Tibial nerve (tissue), 4 donors: Measurements from ENCODE around the gene NOS1AP. TPM values are rescaled to one million over a fixed set of nuclear protein-coding genes. Genes with fewer than 3 reads are reported as not detected.
A peak's percentile ranks its signal among the peaks of the same experiment; 100 is the strongest.

Experiments used
- DNase-seq, 2 donors: peaks; one replicate each; pipeline ENCODE4 v3.0.0-alpha.2; 2019; ENCODE audit warnings: low spot score in 2 of 2
- H3K27ac ChIP-seq, 4 donors: fragments of 200-600 bp; sonication (generic) in 3 of 4; one replicate each; pipeline ENCODE4 v1.5.1; 2017 to 2019; ENCODE audit warnings: mild to moderate bottlenecking in 1 of 4
- H3K27me3 ChIP-seq, 2 donors: fragments of 200-600 bp; sonication (generic) in 1 of 2; one replicate each; pipeline versions ENCODE4 v1.5.1 to v1.6.0; 2017 to 2019
- H3K36me3 ChIP-seq, 3 donors: fragments of 200-600 bp; sonication (generic); one replicate each; pipeline ENCODE4 v1.5.1; 2018 to 2019
- H3K4me1 ChIP-seq, 4 donors: fragments of 200-600 bp; sonication (generic) in 3 of 4; one replicate each; pipeline ENCODE4 v1.5.1; 2017 to 2019
- H3K4me3 ChIP-seq, 4 donors: fragments of 200-600 bp; sonication (generic) in 3 of 4; one replicate each; pipeline ENCODE4 v1.5.1; 2017 to 2019; ENCODE audit warnings: mild to moderate bottlenecking in 1 of 4, moderate library complexity in 1 of 4
- H3K9me3 ChIP-seq, 4 donors: fragments of 200-600 bp; sonication (generic) in 3 of 4; one replicate each; pipeline ENCODE4 v1.5.1; 2017 to 2019
- EP300 ChIP-seq, 2 donors: sonication (generic); formaldehyde crosslinking; IDR thresholded peaks; one replicate each; pipeline ENCODE4 v1.6.1; 2017; ENCODE audit warnings: antibody characterized with exemption in 2 of 2, mild to moderate bottlenecking in 1 of 2
- POLR2A ChIP-seq, 2 donors: fragments of 450-650 bp; IDR thresholded peaks; one replicate each; pipeline ENCODE4 v1.6.1; 2017; ENCODE audit warnings: antibody characterized with exemption in 2 of 2, mild to moderate bottlenecking in 2 of 2, moderate library complexity in 2 of 2
- WGBS, 2 donors: methylation state at CpG; one replicate each; pipeline ENCODE4 v1.1.5; 2018; 5-methylcytosine and 5-hydroxymethylcytosine counted together
- total RNA-seq, 4 donors: library from RNA; depleted of rRNA; stranded (reverse); fragments of >200 nt; gene quantifications; one replicate each; pipeline ENCODE4 v1.1.0, GENCODE V29; 2016
- TF ChIP-seq, protein P1 (sequence below), 5 experiments: fragments of 200-600 bp in 3 of 5; fragments of 450-650 bp in 2 of 5; sonication (generic) in 3 of 5; IDR thresholded peaks; one replicate each; pipeline ENCODE4 v1.5.1; 2016 to 2019; ENCODE audit warnings: antibody characterized with exemption in 5 of 5, mild to moderate bottlenecking in 3 of 5, moderate library complexity in 2 of 5

The NOS1AP gene
- total RNA-seq, 4 donors from 2014 or later = 2.7 to 11.2 (median 5.3) TPM

GRCh38 chr1:162353078-162353477 lies 283.6 kb downstream of the NOS1AP start:
- Histone ChIP-seq H3K4me1 (peaks cover 0 to 13% (median 3%) of the 10 kb centered on the region in 4 donors), H3K27me3 (no peaks in the 10 kb centered on the region), H3K27ac (no peak overlapping the region), H3K9me3 (no peaks in the 10 kb centered on the region), H3K4me3 (no peak overlapping the region), H3K36me3 (peaks cover 0 to 22% (median 0%) of the 10 kb centered on the region in 3 donors)
- WGBS, 2 donors = 88 to 91% methylated on average over 9 of the region's 9 CpGs
- DNase-seq = no peak
- TF ChIP-seq EP300 (IDR thresholded peaks at IDR 0.05) (no peak), POLR2A (IDR thresholded peaks at IDR 0.05) (no peak)
- TF ChIP-seq, protein P1, sequence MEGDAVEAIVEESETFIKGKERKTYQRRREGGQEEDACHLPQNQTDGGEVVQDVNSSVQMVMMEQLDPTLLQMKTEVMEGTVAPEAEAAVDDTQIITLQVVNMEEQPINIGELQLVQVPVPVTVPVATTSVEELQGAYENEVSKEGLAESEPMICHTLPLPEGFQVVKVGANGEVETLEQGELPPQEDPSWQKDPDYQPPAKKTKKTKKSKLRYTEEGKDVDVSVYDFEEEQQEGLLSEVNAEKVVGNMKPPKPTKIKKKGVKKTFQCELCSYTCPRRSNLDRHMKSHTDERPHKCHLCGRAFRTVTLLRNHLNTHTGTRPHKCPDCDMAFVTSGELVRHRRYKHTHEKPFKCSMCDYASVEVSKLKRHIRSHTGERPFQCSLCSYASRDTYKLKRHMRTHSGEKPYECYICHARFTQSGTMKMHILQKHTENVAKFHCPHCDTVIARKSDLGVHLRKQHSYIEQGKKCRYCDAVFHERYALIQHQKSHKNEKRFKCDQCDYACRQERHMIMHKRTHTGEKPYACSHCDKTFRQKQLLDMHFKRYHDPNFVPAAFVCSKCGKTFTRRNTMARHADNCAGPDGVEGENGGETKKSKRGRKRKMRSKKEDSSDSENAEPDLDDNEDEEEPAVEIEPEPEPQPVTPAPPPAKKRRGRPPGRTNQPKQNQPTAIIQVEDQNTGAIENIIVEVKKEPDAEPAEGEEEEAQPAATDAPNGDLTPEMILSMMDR (IDR thresholded peaks at IDR 0.05) = no peak

DNA sequence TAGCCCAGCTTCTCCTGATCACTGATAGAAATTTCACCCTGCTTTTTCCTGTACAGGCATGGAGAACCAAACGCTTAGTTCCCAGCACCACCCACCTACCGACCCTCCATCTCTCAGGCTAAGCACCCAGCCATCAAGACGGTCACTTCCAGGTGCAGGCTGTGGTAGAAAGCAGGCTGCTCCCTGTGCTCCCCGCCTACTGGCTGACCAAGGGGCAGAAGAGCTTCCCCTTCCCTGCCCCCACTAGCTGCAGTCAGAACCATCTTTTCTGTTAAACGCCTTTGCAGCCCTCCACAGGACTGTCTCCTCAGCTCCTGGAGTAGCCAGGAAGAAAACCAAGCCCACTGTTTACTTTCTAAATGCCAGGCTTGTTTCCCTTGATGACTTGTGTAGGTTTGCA lies 284.2 kb downstream of the NOS1AP start:
- Histone ChIP-seq H3K4me1 (peaks cover 0 to 13% (median 3%) of the 10 kb centered on the region in 4 donors), H3K27me3 (no peaks in the 10 kb centered on the region), H3K36me3 (peaks cover 0 to 22% (median 0%) of the 10 kb centered on the region in 3 donors), H3K4me3 (no peak overlapping the region), H3K27ac (no peak overlapping the region), H3K9me3 (no peaks in the 10 kb centered on the region)
- DNase-seq = no peak
- WGBS, 2 donors = 74 to 82% methylated on average over 5 of the region's 5 CpGs
- TF ChIP-seq POLR2A (IDR thresholded peaks at IDR 0.05) (no peak), EP300 (IDR thresholded peaks at IDR 0.05) (no peak)
- TF ChIP-seq, protein P1 (IDR thresholded peaks at IDR 0.05) = no peak

- Histone ChIP-seq H3K4me3 (no peak overlapping the region), H3K9me3 (no peaks in the 10 kb centered on the region), H3K27me3 (no peaks in the 10 kb centered on the region), H3K4me1 (no peaks in the 10 kb centered on the region), H3K27ac (no peak overlapping the region), H3K36me3 (peaks cover 0 to 22% (median 0%) of the 10 kb centered on the region in 3 donors)
- no peak for TF ChIP-seq POLR2A (IDR thresholded peaks at IDR 0.05)
- TF ChIP-seq, protein P1 (IDR thresholded peaks at IDR 0.05) = peak in 4 of 5 experiments; percentile 11 to 26 (median 20)
- TF ChIP-seq EP300 (IDR thresholded peaks at IDR 0.05) = no peak
- no peak for DNase-seq
- WGBS, 2 donors = 50 to 57% methylated on average over 5 of the region's 5 CpGs
These were observed 288.3 kb downstream of the NOS1AP start for GRCh38 chr1:162357681-162358266.

- Histone ChIP-seq H3K27ac (no peak overlapping the region), H3K9me3 (no peaks in the 10 kb centered on the region), H3K27me3 (no peaks in the 10 kb centered on the region), H3K4me1 (no peaks in the 10 kb centered on the region), H3K36me3 (peaks cover 0 to 22% (median 0%) of the 10 kb centered on the region in 3 donors), H3K4me3 (no peak overlapping the region)
- WGBS, 2 donors = 50 to 63% methylated on average over 1 of the region's 1 CpG
- no peak for DNase-seq
- TF ChIP-seq EP300 (IDR thresholded peaks at IDR 0.05) = no peak
- no peak for TF ChIP-seq POLR2A (IDR thresholded peaks at IDR 0.05)
- TF ChIP-seq, protein P1 (IDR thresholded peaks at IDR 0.05) = no peak
These were observed 289.4 kb downstream of the NOS1AP start for GRCh38 chr1:162358928-162359327.

- WGBS, 2 donors = 90 to 96% methylated on average over 10 of the region's 10 CpGs
- Histone ChIP-seq H3K4me1 (no peaks in the 10 kb centered on the region), H3K27me3 (no peaks in the 10 kb centered on the region), H3K27ac (no peak overlapping the region), H3K4me3 (no peak overlapping the region), H3K9me3 (no peaks in the 10 kb centered on the region), H3K36me3 (peaks cover 0 to 22% (median 0%) of the 10 kb centered on the region in 3 donors)
- no peak for DNase-seq
- TF ChIP-seq POLR2A (IDR thresholded peaks at IDR 0.05) (no peak), EP300 (IDR thresholded peaks at IDR 0.05) (no peak)
- TF ChIP-seq, protein P1 (IDR thresholded peaks at IDR 0.05) = no peak
These were observed 290.2 kb downstream of the NOS1AP start for GRCh38 chr1:162359523-162360236.
